Right lobe of liver (tissue), 4 donors: ENCODE data around the gene RBM48.
"Not testable (repeated sequence)": the region's sequence is repeated elsewhere in the genome, so short reads cannot be mapped to it uniquely, and the experiment has no call there.

Experiments
- CTCF ChIP-seq, 4 donors: fragments of 200-600 bp in 3 of 4; fragments of 450-650 bp in 1 of 4; IDR thresholded peaks; one replicate each; pipeline versions ENCODE4 v1.5.1 to v1.8.0; 2016 to 2022; ENCODE audit warnings: antibody characterized with exemption in 4 of 4, mild to moderate bottlenecking in 2 of 4
- POLR2A ChIP-seq: fragments of 450-650 bp; IDR thresholded peaks from one replicate; pipeline ENCODE4 v1.6.1; 2017; ENCODE audit warnings: antibody characterized with exemption, mild to moderate bottlenecking
- donor health status: DM: no; HTN: no; CAD: no.
- donor health status: DM: no; HTN: no; CAD: no.
- donor health status: DM: no; HTN: yes; CAD: no.

- not testable (repeated sequence) for TF ChIP-seq CTCF (IDR thresholded peaks at IDR 0.05); POLR2A
Measured at GRCh38 chr7:92479146-92479545, 49.4 kb upstream of the RBM48 start.
